Stimulated activated CD4-positive, alpha-beta T cell treated with anti-CD3 and anti-CD28 coated beads, Interleukin-1b, Interleukin-23, amount 100 ng/mL, for 24 hours (primary cell): ENCODE results near the gene METTL16.
"Not testable (repeated sequence)": the region's sequence is repeated elsewhere in the genome, so short reads cannot be mapped to it uniquely, and the experiment has no call there.

Source experiments
- DNase-seq, 4 experiments: peaks; one replicate each; pipeline ENCODE4 v3.0.0-alpha.2; 2020; ENCODE audit warnings: low read depth in 4 of 4, low spot score in 1 of 4

The METTL16 gene

GRCh38 chr17:2503627-2504026 lies 8.1 kb downstream of the METTL16 start:
- no peak for DNase-seq

GRCh38 chr17:2502871-2503580 lies 8.7 kb downstream of the METTL16 start:
- no peak for DNase-seq

- no peak for DNase-seq
Observed at GRCh38 chr17:2500446-2500845, 11.2 kb downstream of the METTL16 start.

- DNase-seq, result not testable (repeated sequence)
Observed at GRCh38 chr17:2489286-2489685, 22.4 kb downstream of the METTL16 start.

GRCh38 chr17:2487306-2487705 lies 24.4 kb downstream of the METTL16 start:
- DNase-seq, result no peak

- DNase-seq, result not testable (repeated sequence)
Observed at GRCh38 chr17:2486709-2487108, 25.0 kb downstream of the METTL16 start.

GRCh38 chr17:2485970-2486369 lies 25.7 kb downstream of the METTL16 start:
- DNase-seq, result no peak

- DNase-seq, result no peak
Observed at GRCh38 chr17:2485543-2485942, 26.1 kb downstream of the METTL16 start.

GRCh38 chr17:2484876-2485275 lies 26.8 kb downstream of the METTL16 start:
- DNase-seq, result no peak

- DNase-seq, result no peak
Observed at GRCh38 chr17:2483084-2483483, 28.6 kb downstream of the METTL16 start.

GRCh38 chr17:2482218-2482617 lies 29.5 kb downstream of the METTL16 start:
- DNase-seq, result no peak

- DNase-seq, result no peak
Observed at GRCh38 chr17:2481760-2482159, 29.9 kb downstream of the METTL16 start.

- no peak for DNase-seq
Observed at GRCh38 chr17:2478458-2478857, 33.2 kb downstream of the METTL16 start.

GRCh38 chr17:2475056-2475455 lies 36.6 kb downstream of the METTL16 start:
- DNase-seq, result no peak

- no peak for DNase-seq
Observed at GRCh38 chr17:2474371-2474770, 37.3 kb downstream of the METTL16 start.

GRCh38 chr17:2468270-2468669 lies 43.4 kb downstream of the METTL16 start:
- DNase-seq, result no peak

GRCh38 chr17:2466931-2467330 lies 44.8 kb downstream of the METTL16 start:
- DNase-seq, result no peak

- no peak for DNase-seq
Observed at GRCh38 chr17:2462481-2462880, 49.2 kb downstream of the METTL16 start.

GRCh38 chr17:2459917-2460271 lies 51.8 kb downstream of the METTL16 start:
- no peak for DNase-seq

GRCh38 chr17:2457913-2458312 lies 53.8 kb downstream of the METTL16 start:
- DNase-seq, result no peak

GRCh38 chr17:2456475-2456874 lies 55.2 kb downstream of the METTL16 start:
- DNase-seq, result no peak

- no peak for DNase-seq
Observed at GRCh38 chr17:2455956-2456355, 55.7 kb downstream of the METTL16 start.

GRCh38 chr17:2453866-2454265 lies 57.8 kb downstream of the METTL16 start:
- DNase-seq, result no peak
